GM13977 (cell line): Measurements from ENCODE around the gene NYAP1.
A peak's percentile ranks its signal among the peaks of the same experiment; 100 is the strongest.

Source experiments
- DNase-seq: peaks from one replicate; pipeline ENCODE4 v3.0.0; 2012; ENCODE audit warnings: low spot score
- in situ Hi-C: fragments of 300-500 bp; cut with MboI; formaldehyde crosslinking; loops from one replicate; pipeline ENCODE4 v1.12.0; 2022; ENCODE audit warnings: low sequenced_read_pairs, low pct_unique_long_range_greater_than_20kb, mixed read lengths, inconsistent platforms; ENCODE audit not compliant: unreplicated experiment
- TF ChIP-seq, protein P1 (sequence below): IDR thresholded peaks from 2 replicates; pipeline ENCODE4 v1.5.1; 2012; ENCODE audit warnings: mild to moderate bottlenecking, control low read depth; ENCODE audit not compliant: insufficient read depth; ENCODE audit errors: extremely low read depth, missing control alignments

The NYAP1 gene

DNA sequence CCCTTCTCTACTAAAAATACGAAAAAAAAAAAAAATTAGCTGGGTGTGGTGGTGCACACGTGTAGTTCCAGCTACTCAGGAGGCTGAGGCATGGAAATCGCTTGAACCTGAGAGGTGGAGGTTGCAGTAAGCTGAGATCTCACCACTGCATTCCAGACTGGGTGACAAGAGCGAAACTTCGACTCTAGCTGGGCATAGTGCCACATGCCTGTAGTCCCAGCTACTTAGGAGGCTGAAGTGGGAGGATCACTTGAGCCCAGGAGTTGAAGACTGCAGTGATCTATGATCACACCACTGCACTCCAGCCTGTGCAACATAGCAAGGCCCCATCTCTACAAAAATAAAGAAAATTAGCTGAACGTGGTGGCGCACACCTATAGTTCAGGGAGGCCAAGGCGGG lies 18.4 kb upstream of the NYAP1 start:
- TF ChIP-seq, protein P1, sequence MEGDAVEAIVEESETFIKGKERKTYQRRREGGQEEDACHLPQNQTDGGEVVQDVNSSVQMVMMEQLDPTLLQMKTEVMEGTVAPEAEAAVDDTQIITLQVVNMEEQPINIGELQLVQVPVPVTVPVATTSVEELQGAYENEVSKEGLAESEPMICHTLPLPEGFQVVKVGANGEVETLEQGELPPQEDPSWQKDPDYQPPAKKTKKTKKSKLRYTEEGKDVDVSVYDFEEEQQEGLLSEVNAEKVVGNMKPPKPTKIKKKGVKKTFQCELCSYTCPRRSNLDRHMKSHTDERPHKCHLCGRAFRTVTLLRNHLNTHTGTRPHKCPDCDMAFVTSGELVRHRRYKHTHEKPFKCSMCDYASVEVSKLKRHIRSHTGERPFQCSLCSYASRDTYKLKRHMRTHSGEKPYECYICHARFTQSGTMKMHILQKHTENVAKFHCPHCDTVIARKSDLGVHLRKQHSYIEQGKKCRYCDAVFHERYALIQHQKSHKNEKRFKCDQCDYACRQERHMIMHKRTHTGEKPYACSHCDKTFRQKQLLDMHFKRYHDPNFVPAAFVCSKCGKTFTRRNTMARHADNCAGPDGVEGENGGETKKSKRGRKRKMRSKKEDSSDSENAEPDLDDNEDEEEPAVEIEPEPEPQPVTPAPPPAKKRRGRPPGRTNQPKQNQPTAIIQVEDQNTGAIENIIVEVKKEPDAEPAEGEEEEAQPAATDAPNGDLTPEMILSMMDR = no peak
- in situ Hi-C loops = no loop called here
- DNase-seq = no peak

- TF ChIP-seq, protein P1 = peak; percentile 15
- in situ Hi-C loops = no loop called here
- no peak for DNase-seq
Measured at GRCh38 chr7:100465702-100466311, 17.9 kb upstream of the NYAP1 start.

- in situ Hi-C loops = no loop called here
- no peak for DNase-seq
- TF ChIP-seq, protein P1 = no peak
Measured at GRCh38 chr7:100466653-100467605, 16.8 kb upstream of the NYAP1 start.

GRCh38 chr7:100467638-100468373 lies 15.9 kb upstream of the NYAP1 start:
- in situ Hi-C loops = no loop called here
- TF ChIP-seq, protein P1 = no peak

DNA sequence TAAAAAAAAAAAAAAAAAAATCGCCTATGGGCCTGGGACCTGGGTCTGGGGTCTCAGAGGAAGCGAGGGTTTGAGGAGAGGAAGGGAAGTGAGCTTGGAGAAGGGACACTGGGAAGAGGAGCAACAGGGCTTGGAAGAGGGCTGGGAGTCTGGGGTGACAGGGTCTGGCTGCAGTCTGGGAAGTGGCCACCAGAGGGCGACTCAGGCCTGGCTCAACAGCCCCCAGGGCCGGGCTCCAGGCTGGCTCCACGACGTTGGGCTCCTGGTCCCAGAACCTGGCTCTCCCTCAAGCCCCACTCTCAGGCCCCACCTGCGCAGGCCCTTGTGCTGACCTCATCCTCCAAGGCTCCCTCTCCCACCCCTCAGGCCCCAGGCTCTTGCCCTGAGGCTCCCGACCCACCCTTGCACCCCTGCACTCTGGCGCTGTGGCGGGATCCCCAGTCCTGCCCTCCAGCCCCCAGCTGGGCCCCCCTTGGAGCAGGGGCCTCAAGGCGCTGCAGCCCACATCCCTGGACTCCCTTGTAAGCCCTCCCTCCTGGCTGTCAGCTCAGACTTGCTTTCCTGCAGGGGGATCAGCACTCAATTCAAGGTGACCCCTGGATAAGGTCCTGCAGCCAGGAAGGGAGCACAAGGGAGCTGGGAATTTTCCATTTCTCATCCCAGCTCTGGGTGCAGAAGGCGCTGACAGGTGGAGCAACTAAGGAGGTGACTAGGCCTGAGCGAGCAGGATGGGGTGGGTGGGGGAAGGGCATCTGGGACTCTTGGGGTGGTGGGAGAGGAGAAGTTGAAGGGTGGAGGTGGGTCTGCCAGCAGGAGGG lies 14.3 kb upstream of the NYAP1 start:
- in situ Hi-C loops = no loop called here
- DNase-seq = peak; percentile 94
- TF ChIP-seq, protein P1 = peak; percentile 93

More at GRCh38 chr7:100467638-100468373, 15.9 kb upstream of the NYAP1 start:
- no peak for DNase-seq

GRCh38 chr7:100471021-100471420 lies 12.7 kb upstream of the NYAP1 start:
- in situ Hi-C loops = no loop called here
- no peak for DNase-seq
- TF ChIP-seq, protein P1 = no peak
